A673 (cell line): Measurements from ENCODE around the gene BROX.

Experiments
- EZH2 ChIP-seq: fragments of 200-600 bp; sonication (generic); IDR thresholded peaks from 2 replicates; pipeline ENCODE4 v1.6.1; 2017; ENCODE audit warnings: borderline replicate concordance, low read depth, mild to moderate bottlenecking, mixed read lengths, antibody characterized with exemption, low read length; ENCODE audit not compliant: poor library complexity, severe bottlenecking
- TF ChIP-seq, protein P1 (sequence below): fragments of 300-800, 200-600 bp; sonication (generic); conservative IDR thresholded peaks from 2 replicates; pipeline ENCODE4 v1.5.1; 2017; ENCODE audit warnings: low read depth, mild to moderate bottlenecking, antibody characterized with exemption, low read length, moderate library complexity, mixed read lengths

DNA sequence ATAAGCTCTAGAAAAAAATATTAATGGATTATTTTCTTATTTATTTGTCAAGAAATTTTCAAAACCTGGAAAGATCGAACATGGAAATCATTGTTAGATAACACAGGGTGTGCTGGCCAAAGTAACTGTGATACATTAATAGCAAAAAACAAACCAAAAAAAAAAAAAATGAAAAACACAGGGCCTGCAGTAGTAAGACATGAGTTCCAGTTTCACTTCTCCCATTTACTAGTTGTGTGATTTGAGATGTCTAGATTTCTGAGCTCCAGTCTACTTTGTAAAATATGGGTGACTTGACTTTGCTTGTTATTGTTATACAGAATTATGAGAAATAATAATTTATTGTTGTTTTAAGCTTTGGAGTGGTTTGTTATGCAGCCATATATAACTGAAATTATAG, 38.3 kb downstream of the BROX start:
- TF ChIP-seq, protein P1, sequence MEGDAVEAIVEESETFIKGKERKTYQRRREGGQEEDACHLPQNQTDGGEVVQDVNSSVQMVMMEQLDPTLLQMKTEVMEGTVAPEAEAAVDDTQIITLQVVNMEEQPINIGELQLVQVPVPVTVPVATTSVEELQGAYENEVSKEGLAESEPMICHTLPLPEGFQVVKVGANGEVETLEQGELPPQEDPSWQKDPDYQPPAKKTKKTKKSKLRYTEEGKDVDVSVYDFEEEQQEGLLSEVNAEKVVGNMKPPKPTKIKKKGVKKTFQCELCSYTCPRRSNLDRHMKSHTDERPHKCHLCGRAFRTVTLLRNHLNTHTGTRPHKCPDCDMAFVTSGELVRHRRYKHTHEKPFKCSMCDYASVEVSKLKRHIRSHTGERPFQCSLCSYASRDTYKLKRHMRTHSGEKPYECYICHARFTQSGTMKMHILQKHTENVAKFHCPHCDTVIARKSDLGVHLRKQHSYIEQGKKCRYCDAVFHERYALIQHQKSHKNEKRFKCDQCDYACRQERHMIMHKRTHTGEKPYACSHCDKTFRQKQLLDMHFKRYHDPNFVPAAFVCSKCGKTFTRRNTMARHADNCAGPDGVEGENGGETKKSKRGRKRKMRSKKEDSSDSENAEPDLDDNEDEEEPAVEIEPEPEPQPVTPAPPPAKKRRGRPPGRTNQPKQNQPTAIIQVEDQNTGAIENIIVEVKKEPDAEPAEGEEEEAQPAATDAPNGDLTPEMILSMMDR, result no peak
- TF ChIP-seq EZH2, result no peak
